H9 (cell line): Measurements from ENCODE around the gene SLC4A11. TPM values are rescaled to one million over a fixed set of nuclear protein-coding genes. Genes with fewer than 3 reads are reported as not detected.

Experiments used
- DNase-seq: peaks from one replicate; pipeline ENCODE4 v3.0.0-alpha.2; 2017
- H2AFZ ChIP-seq: one replicate; pipeline ENCODE4 v1.6.1; 2013; ENCODE audit warnings: mild to moderate bottlenecking, low read length, control low read depth, moderate library complexity
- H2AK5ac ChIP-seq: 2 replicates; pipeline ENCODE4 v1.6.1; 2013; ENCODE audit warnings: low read length, control low read depth, mixed read lengths; ENCODE audit not compliant: insufficient read length
- H2BK120ac ChIP-seq: one replicate; pipeline ENCODE4 v1.6.1; 2013; ENCODE audit warnings: low read depth, mild to moderate bottlenecking, low read length, control low read depth, inconsistent platforms; ENCODE audit not compliant: poor library complexity, severe bottlenecking
- H2BK12ac ChIP-seq: 2 replicates; pipeline ENCODE4 v1.6.1; 2013; ENCODE audit warnings: low read length, control low read depth, mixed read lengths, low read depth; ENCODE audit not compliant: insufficient read length
- H2BK15ac ChIP-seq: 2 replicates; pipeline ENCODE4 v1.6.1; 2013; ENCODE audit warnings: low read depth, low read length, control low read depth
- H2BK20ac ChIP-seq: one replicate; pipeline ENCODE4 v1.6.1; 2013; ENCODE audit warnings: low read depth, mild to moderate bottlenecking, low read length, control low read depth, inconsistent platforms; ENCODE audit not compliant: poor library complexity, severe bottlenecking
- H2BK5ac ChIP-seq: 2 replicates; pipeline ENCODE4 v1.6.1; 2013; ENCODE audit warnings: low read length, control low read depth, mixed read lengths; ENCODE audit not compliant: insufficient read length
- H3K14ac ChIP-seq: 2 replicates; pipeline ENCODE4 v1.6.1; 2013; ENCODE audit warnings: low read length, control low read depth; ENCODE audit not compliant: insufficient read depth
- H3K18ac ChIP-seq: 2 replicates; pipeline ENCODE4 v1.6.1; 2013; ENCODE audit warnings: low read depth, mild to moderate bottlenecking, mixed read lengths, low read length, control low read depth; ENCODE audit not compliant: insufficient read length
- H3K23ac ChIP-seq: 2 replicates; pipeline ENCODE4 v1.6.1; 2013; ENCODE audit warnings: low read length, control low read depth, mixed read lengths, low read depth; ENCODE audit not compliant: insufficient read length
- H3K23me2 ChIP-seq: 2 replicates; pipeline ENCODE4 v1.6.1; 2013; ENCODE audit warnings: low read depth, mild to moderate bottlenecking, mixed read lengths, low read length, control low read depth; ENCODE audit not compliant: insufficient read length, poor library complexity, severe bottlenecking
- H3K27ac ChIP-seq: 2 replicates; pipeline ENCODE4 v1.5.1; 2013; ENCODE audit warnings: low read length, control low read depth, mixed read lengths, low read depth; ENCODE audit not compliant: insufficient read length
- H3K27me3 ChIP-seq: 2 replicates; pipeline ENCODE4 v1.6.1; 2013; ENCODE audit warnings: low read length, control low read depth, inconsistent platforms; ENCODE audit not compliant: insufficient read depth
- H3K4ac ChIP-seq: 2 replicates; pipeline ENCODE4 v1.6.1; 2013; ENCODE audit warnings: low read depth, mild to moderate bottlenecking, control low read depth, inconsistent platforms, low read length, moderate library complexity
- H3K4me1 ChIP-seq: 2 replicates; pipeline ENCODE4 v1.6.1; 2013; ENCODE audit warnings: low read length, control low read depth, inconsistent platforms; ENCODE audit not compliant: insufficient read depth
- H3K4me2 ChIP-seq: 2 replicates; pipeline ENCODE4 v1.6.1; 2013; ENCODE audit warnings: low read length, control low read depth, mixed read lengths; ENCODE audit not compliant: insufficient read length, insufficient read depth
- H3K56ac ChIP-seq: 2 replicates; pipeline ENCODE4 v1.6.1; 2013; ENCODE audit warnings: low read depth, mild to moderate bottlenecking, mixed read lengths, low read length, control low read depth; ENCODE audit not compliant: insufficient read length
- H3K79me1 ChIP-seq: 2 replicates; pipeline ENCODE4 v1.6.1; 2013; ENCODE audit warnings: low read depth, mild to moderate bottlenecking, moderate library complexity, low read length, control low read depth, inconsistent platforms; ENCODE audit not compliant: insufficient read depth, poor library complexity, severe bottlenecking
- H3K79me2 ChIP-seq: 2 replicates; pipeline ENCODE4 v1.6.1; 2013; ENCODE audit warnings: low read length, control low read depth, inconsistent platforms; ENCODE audit not compliant: insufficient read depth
- H3K9ac ChIP-seq: 2 replicates; pipeline ENCODE4 v1.6.1; 2013; ENCODE audit warnings: low read length, control low read depth, mixed read lengths; ENCODE audit not compliant: insufficient read length; ENCODE audit errors: extremely low read depth
- H3K9me3 ChIP-seq: one replicate; pipeline ENCODE4 v1.6.1; 2013; ENCODE audit warnings: low read depth, low read length, inconsistent platforms; ENCODE audit not compliant: control insufficient read depth
- H3T11ph ChIP-seq: one replicate; pipeline ENCODE4 v1.6.1; 2013; ENCODE audit warnings: mild to moderate bottlenecking, low read length, control low read depth, inconsistent platforms
- H4K20me1 ChIP-seq: one replicate; pipeline ENCODE4 v1.6.1; 2013; ENCODE audit not compliant: control insufficient read depth, insufficient read length, insufficient read depth
- H4K5ac ChIP-seq: 2 replicates; pipeline ENCODE4 v1.6.1; 2013; ENCODE audit warnings: low read depth, mild to moderate bottlenecking, mixed read lengths, low read length, control low read depth; ENCODE audit not compliant: insufficient read length
- H4K8ac ChIP-seq: replicated peaks from 2 replicates; pipeline ENCODE4 v1.6.1; 2013; ENCODE audit warnings: low read length, control low read depth, mixed read lengths, low read depth; ENCODE audit not compliant: insufficient read length
- H4K91ac ChIP-seq: 2 replicates; pipeline ENCODE4 v1.6.1; 2013; ENCODE audit warnings: low read depth, mild to moderate bottlenecking, moderate library complexity, mixed read lengths, low read length, control low read depth; ENCODE audit not compliant: insufficient read length
- H3K27ac Mint-ChIP-seq, 3 experiments: 2 replicates in 2 of 3; 3 replicates in 1 of 3; pipeline ENCODE4 v1.8.0; 2020 to 2021; ENCODE audit warnings: mixed read lengths in 3 of 3, mild to moderate bottlenecking in 1 of 3, moderate library complexity in 1 of 3
- H3K27me3 Mint-ChIP-seq: 2 replicates; pipeline ENCODE4 v1.8.0; 2021; ENCODE audit warnings: low read depth, mild to moderate bottlenecking, moderate library complexity, mixed read lengths
- H3K36me3 Mint-ChIP-seq, 3 experiments: 2 replicates in 2 of 3; 3 replicates in 1 of 3; pipeline ENCODE4 v1.8.0; 2020 to 2021; ENCODE audit warnings: low read depth in 3 of 3, mixed read lengths in 3 of 3; ENCODE audit not compliant: insufficient read depth in 1 of 3
- H3K4me1 Mint-ChIP-seq, 2 experiments: 2 replicates each; pipeline ENCODE4 v1.8.0; 2020; ENCODE audit warnings: mixed read lengths in 2 of 2
- H3K4me3 Mint-ChIP-seq, 2 experiments: 2 replicates in 1 of 2; 3 replicates in 1 of 2; pipeline ENCODE4 v1.8.0; 2020 to 2021; ENCODE audit warnings: mild to moderate bottlenecking in 2 of 2, mixed read lengths in 2 of 2, moderate library complexity in 1 of 2
- H3K9me3 Mint-ChIP-seq, 2 experiments: 2 replicates in 1 of 2; 3 replicates in 1 of 2; pipeline ENCODE4 v1.8.0; 2020; ENCODE audit warnings: mild to moderate bottlenecking in 2 of 2, mixed read lengths in 2 of 2, moderate library complexity in 1 of 2
- WGBS: extraction: QIAGEN DNeasy Blood & Tissue Kit; methylation state at CpG from one replicate; pipeline ENCODE4 v1.1.7; 2013; ENCODE audit warnings: missing lambda C conversion rate, low lambda C conversion rate, mixed read lengths; ENCODE audit not compliant: insufficient read length; ENCODE audit errors: extremely low coverage; 5-methylcytosine and 5-hydroxymethylcytosine counted together
- total RNA-seq: library from RNA; stranded (reverse); gene quantifications from 2 replicates; pipeline ENCODE4 v1.2.1, GENCODE V29; 2021
- TF ChIP-seq, protein P1 (sequence below): fragments of 200-600 bp; sonication (generic); conservative IDR thresholded peaks from 3 replicates; pipeline ENCODE4 v1.8.0; 2021; ENCODE audit warnings: antibody characterized with exemption, mild to moderate bottlenecking

SLC4A11 gene
- total RNA-seq, 1 experiment from 2014 or later: 29.4 TPM

DNA sequence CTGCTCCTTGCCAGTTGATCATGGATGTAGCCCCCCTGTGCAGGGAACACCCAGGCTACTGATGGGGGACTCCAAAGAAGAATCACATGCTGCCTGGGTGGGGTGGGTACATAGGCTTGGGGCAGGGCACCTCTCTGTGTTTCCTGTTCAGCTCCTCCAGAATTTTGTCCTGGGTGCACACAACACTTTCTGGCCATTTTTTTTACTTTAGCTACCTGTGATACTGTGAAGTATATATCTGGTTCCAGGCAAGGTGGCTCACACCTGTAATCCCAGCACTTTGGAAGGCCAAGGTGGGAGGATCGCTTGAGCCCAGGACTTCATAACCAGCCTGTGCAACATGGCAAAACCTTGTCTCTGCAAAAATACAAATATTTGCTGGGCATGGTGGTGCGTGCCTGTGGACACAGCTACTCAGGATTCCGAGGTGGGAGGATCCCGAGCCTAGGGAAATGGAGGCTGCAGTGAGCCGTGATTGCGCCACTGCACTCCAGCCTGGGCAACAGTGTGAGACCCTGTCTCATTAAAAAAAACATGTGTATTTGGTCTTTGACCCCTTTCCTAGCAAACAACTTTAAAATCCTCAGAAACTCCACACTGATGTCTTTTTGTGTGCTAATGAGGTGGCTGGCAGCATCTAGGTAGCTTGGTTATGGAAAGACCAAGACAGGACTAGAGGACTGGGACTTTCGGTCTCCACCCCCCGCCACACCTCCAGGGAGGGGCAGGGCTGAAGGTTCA is 14.1 kb downstream of the SLC4A11 start:
- no peak overlapping the region for H3K18ac ChIP-seq
- no peak overlapping the region for H3K27ac ChIP-seq
- Mint-ChIP-seq H3K36me3 (peaks cover 18 to 52% (median 22%) of the 10 kb centered on the region in 3 experiments; a peak in 6 of 7 replicates), H3K4me3 (no peak overlapping the region), H3K27me3 (no peaks in the 10 kb centered on the region), H3K9me3 (no peaks in the 10 kb centered on the region), H3K27ac (no peak overlapping the region), H3K4me1 (no peaks in the 10 kb centered on the region)
- H2AFZ ChIP-seq: no peak overlapping the region
- H2BK120ac ChIP-seq: no peak overlapping the region
- H2BK15ac ChIP-seq: no peak overlapping the region; the same call in 1 of the 2 replicates
- no peak overlapping the region for H4K5ac ChIP-seq
- H3T11ph ChIP-seq: no peak overlapping the region
- no CpG with 5 or more reads among the region's 8 CpGs for WGBS
- H4K91ac ChIP-seq: no peak overlapping the region
- no peak overlapping the region for H2BK12ac ChIP-seq
- no peak overlapping the region for H3K4ac ChIP-seq
- no peak overlapping the region for H3K4me2 ChIP-seq
- no peak overlapping the region for H4K8ac ChIP-seq
- H3K4me1 ChIP-seq: no peaks in the 10 kb centered on the region
- H3K9me3 ChIP-seq: no peaks in the 10 kb centered on the region
- no peak overlapping the region for H2BK5ac ChIP-seq
- DNase-seq: no peak
- no peak overlapping the region for H3K56ac ChIP-seq
- H4K20me1 ChIP-seq: no peaks in the 10 kb centered on the region
- H3K23ac ChIP-seq: no peak overlapping the region
- no peaks in the 10 kb centered on the region for H3K79me1 ChIP-seq
- no peaks in the 10 kb centered on the region for H3K23me2 ChIP-seq
- H2BK20ac ChIP-seq: no peak overlapping the region
- no peak overlapping the region for H2AK5ac ChIP-seq
- no peaks in the 10 kb centered on the region for H3K79me2 ChIP-seq
- no peak overlapping the region for H3K14ac ChIP-seq
- H3K9ac ChIP-seq: no peak overlapping the region
- no peaks in the 10 kb centered on the region for H3K27me3 ChIP-seq
- TF ChIP-seq, protein P1, sequence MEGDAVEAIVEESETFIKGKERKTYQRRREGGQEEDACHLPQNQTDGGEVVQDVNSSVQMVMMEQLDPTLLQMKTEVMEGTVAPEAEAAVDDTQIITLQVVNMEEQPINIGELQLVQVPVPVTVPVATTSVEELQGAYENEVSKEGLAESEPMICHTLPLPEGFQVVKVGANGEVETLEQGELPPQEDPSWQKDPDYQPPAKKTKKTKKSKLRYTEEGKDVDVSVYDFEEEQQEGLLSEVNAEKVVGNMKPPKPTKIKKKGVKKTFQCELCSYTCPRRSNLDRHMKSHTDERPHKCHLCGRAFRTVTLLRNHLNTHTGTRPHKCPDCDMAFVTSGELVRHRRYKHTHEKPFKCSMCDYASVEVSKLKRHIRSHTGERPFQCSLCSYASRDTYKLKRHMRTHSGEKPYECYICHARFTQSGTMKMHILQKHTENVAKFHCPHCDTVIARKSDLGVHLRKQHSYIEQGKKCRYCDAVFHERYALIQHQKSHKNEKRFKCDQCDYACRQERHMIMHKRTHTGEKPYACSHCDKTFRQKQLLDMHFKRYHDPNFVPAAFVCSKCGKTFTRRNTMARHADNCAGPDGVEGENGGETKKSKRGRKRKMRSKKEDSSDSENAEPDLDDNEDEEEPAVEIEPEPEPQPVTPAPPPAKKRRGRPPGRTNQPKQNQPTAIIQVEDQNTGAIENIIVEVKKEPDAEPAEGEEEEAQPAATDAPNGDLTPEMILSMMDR: no peak
